Loucy (cell line): Measurements from ENCODE around the gene MYH6.

ENCODE experiments used
- H2AFZ ChIP-seq: fragments of 200-600 bp; sonication (generic); 2 replicates; pipeline ENCODE4 v1.6.0; 2016; ENCODE audit warnings: antibody characterized with exemption, mild to moderate bottlenecking, low read length, moderate library complexity
- H3F3A ChIP-seq: fragments of 200-600 bp; 2 replicates; pipeline ENCODE4 v1.6.0; 2016; ENCODE audit warnings: antibody characterized with exemption, low read depth, mild to moderate bottlenecking
- H3K27me3 ChIP-seq: fragments of 200-600 bp; sonication (generic); 2 replicates; pipeline ENCODE4 v1.6.1; 2014; ENCODE audit warnings: low read length, mild to moderate bottlenecking; ENCODE audit not compliant: insufficient read depth, poor library complexity, severe bottlenecking
- H3K36me3 ChIP-seq: fragments of 200-600 bp; sonication (generic); 2 replicates; pipeline ENCODE4 v1.6.1; 2016; ENCODE audit warnings: low read length; ENCODE audit not compliant: insufficient read depth
- H3K4me1 ChIP-seq: fragments of 200-600 bp; sonication (generic); 2 replicates; pipeline ENCODE4 v1.5.1; 2014; ENCODE audit warnings: low read length, mild to moderate bottlenecking; ENCODE audit not compliant: insufficient read depth, poor library complexity, severe bottlenecking
- H3K4me2 ChIP-seq: fragments of 200-600 bp; sonication (generic); 2 replicates; pipeline ENCODE4 v1.6.0; 2014; ENCODE audit warnings: antibody characterized with exemption, low read length, low read depth, mild to moderate bottlenecking; ENCODE audit not compliant: poor library complexity, severe bottlenecking
- H3K4me3 ChIP-seq: fragments of 200-600 bp; sonication (generic); 2 replicates; pipeline ENCODE4 v1.5.1; 2014; ENCODE audit warnings: low read length, mild to moderate bottlenecking, mixed read lengths; ENCODE audit not compliant: poor library complexity, severe bottlenecking
- H3K79me2 ChIP-seq: fragments of 200-600 bp; sonication (generic); 2 replicates; pipeline ENCODE4 v1.6.1; 2014; ENCODE audit warnings: low read length; ENCODE audit not compliant: insufficient read depth
- H3K9ac ChIP-seq: fragments of 200-600 bp; sonication (generic); 2 replicates; pipeline ENCODE4 v1.6.0; 2014; ENCODE audit warnings: mild to moderate bottlenecking, low read depth, low read length, moderate library complexity; ENCODE audit not compliant: poor library complexity, severe bottlenecking
- H3K9me2 ChIP-seq: fragments of 200-600 bp; sonication (generic); replicated peaks from 2 replicates; pipeline ENCODE4 v1.6.1; 2016; ENCODE audit warnings: low read depth, low read length, mixed read lengths
- H3K9me3 ChIP-seq: fragments of 200-600 bp; sonication (generic); 2 replicates; pipeline ENCODE4 v1.6.1; 2014; ENCODE audit warnings: mild to moderate bottlenecking, antibody characterized with exemption, low read length, low read depth; ENCODE audit not compliant: insufficient read depth
- H4K20me1 ChIP-seq: fragments of 200-600 bp; sonication (generic); 2 replicates; pipeline ENCODE4 v1.6.0; 2014; ENCODE audit warnings: antibody characterized with exemption, low read length, mild to moderate bottlenecking; ENCODE audit not compliant: insufficient read depth, poor library complexity, severe bottlenecking
- EZH2phosphoT487 ChIP-seq: fragments of 200-600 bp; IDR thresholded peaks from 2 replicates; pipeline ENCODE4 v1.6.1; 2018; ENCODE audit warnings: antibody characterized with exemption, mild to moderate bottlenecking, moderate library complexity, borderline replicate concordance
- TF ChIP-seq, protein P1 (sequence below): fragments of 200-600 bp; sonication (generic); conservative IDR thresholded peaks from 2 replicates; pipeline ENCODE4 v1.5.1; 2014; ENCODE audit warnings: mild to moderate bottlenecking, antibody characterized with exemption, low read length

Gene MYH6

DNA sequence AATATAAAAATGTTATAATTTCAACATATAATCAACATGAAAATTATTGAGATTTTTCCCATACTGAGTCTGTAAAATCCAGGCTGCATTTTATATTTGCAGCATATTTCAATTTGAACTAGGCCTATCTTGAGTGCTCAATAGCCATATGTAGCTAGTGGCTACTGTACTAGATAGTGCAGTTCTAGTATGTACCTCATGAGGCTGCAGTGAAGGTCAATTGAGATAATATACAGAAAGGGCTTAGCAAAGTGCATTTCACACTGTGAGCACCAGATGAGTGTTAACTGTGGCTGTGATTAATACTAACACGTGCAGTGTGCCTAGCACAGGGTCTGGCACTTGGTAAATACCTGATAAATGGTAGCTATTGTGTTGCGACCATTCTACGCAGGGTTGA, 50.0 kb downstream of the MYH6 start:
- no peak overlapping the region for H3K9ac ChIP-seq
- H3K4me1 ChIP-seq, result no peaks in the 10 kb centered on the region
- H3K36me3 ChIP-seq, result no peaks in the 10 kb centered on the region
- H2AFZ ChIP-seq, result no peak overlapping the region
- H3K4me2 ChIP-seq, result no peak overlapping the region
- H3K79me2 ChIP-seq, result no peaks in the 10 kb centered on the region
- H4K20me1 ChIP-seq, result no peaks in the 10 kb centered on the region
- H3K27me3 ChIP-seq, result peaks cover under 1% of the 10 kb centered on the region
- H3K9me2 ChIP-seq, result no peaks in the 10 kb centered on the region
- no peaks in the 10 kb centered on the region for H3K9me3 ChIP-seq
- H3K4me3 ChIP-seq, result no peak overlapping the region
- TF ChIP-seq, protein P1, sequence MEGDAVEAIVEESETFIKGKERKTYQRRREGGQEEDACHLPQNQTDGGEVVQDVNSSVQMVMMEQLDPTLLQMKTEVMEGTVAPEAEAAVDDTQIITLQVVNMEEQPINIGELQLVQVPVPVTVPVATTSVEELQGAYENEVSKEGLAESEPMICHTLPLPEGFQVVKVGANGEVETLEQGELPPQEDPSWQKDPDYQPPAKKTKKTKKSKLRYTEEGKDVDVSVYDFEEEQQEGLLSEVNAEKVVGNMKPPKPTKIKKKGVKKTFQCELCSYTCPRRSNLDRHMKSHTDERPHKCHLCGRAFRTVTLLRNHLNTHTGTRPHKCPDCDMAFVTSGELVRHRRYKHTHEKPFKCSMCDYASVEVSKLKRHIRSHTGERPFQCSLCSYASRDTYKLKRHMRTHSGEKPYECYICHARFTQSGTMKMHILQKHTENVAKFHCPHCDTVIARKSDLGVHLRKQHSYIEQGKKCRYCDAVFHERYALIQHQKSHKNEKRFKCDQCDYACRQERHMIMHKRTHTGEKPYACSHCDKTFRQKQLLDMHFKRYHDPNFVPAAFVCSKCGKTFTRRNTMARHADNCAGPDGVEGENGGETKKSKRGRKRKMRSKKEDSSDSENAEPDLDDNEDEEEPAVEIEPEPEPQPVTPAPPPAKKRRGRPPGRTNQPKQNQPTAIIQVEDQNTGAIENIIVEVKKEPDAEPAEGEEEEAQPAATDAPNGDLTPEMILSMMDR, result no peak
- TF ChIP-seq EZH2phosphoT487, result no peak
- H3F3A ChIP-seq, result no peaks in the 10 kb centered on the region

DNA sequence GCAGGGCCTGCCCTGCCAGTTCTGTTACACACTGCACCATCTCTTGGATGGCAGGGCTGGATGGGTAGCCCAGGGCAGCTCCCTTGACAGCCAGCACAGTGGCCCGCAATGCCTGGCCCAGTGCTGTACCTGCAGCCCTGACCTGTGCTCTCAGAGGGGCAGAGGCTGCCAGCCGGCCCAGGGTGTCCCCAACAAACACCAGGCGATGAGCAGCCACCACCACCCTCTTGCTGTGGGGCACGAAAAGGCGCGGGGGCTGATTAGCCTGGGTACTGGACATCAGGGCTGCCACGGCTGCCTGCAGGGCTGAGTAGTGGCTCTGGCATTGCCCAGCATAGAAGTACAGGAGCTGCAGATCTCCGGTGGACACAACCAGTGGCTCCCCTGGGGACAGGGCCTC, 50.8 kb downstream of the MYH6 start:
- Histone ChIP-seq H2AFZ (no peak overlapping the region), H4K20me1 (no peaks in the 10 kb centered on the region)
- TF ChIP-seq, protein P1, result no peak
- no peak for TF ChIP-seq EZH2phosphoT487

DNA sequence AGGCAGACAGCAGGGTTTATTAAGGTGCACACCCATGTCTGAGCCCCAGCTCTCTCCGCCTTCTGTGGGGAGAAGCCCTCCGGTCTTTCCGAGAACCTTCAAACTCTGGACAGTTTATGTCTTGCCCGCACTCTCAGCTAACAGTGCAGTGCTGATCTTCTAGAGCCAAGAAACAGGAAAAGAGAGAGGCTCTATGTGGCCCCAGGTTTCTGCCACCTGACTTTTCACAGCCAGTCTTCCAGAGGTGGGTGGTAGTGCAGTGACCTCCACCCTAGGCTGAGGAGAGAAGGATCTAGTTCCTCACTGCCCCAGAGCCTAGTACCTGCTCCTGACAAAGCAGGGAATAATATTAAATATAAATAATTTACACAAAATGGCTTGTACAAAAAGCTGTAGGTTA, 51.4 kb downstream of the MYH6 start:
- H3K36me3 ChIP-seq, result no peaks in the 10 kb centered on the region
- H2AFZ ChIP-seq, result no peak overlapping the region
- H3K27me3 ChIP-seq, result peaks cover 12% of the 10 kb centered on the region
- H3K4me2 ChIP-seq, result no peak overlapping the region
- no peaks in the 10 kb centered on the region for H3K9me3 ChIP-seq
- TF ChIP-seq EZH2phosphoT487, result no peak
- TF ChIP-seq, protein P1, result no peak
- no peaks in the 10 kb centered on the region for H4K20me1 ChIP-seq
- no peaks in the 10 kb centered on the region for H3K9me2 ChIP-seq
- H3K9ac ChIP-seq, result no peak overlapping the region
- H3K79me2 ChIP-seq, result no peaks in the 10 kb centered on the region
- H3K4me1 ChIP-seq, result no peaks in the 10 kb centered on the region
- H3K4me3 ChIP-seq, result no peak overlapping the region
- no peaks in the 10 kb centered on the region for H3F3A ChIP-seq

More for the DNA sequence above, 50.8 kb downstream of the MYH6 start:
- Histone ChIP-seq H3K4me1 (no peaks in the 10 kb centered on the region), H3K9me2 (no peaks in the 10 kb centered on the region), H3K9ac (no peak overlapping the region), H3K4me3 (no peak overlapping the region), H3K27me3 (peaks cover 8% of the 10 kb centered on the region), H3K36me3 (no peaks in the 10 kb centered on the region), H3F3A (no peaks in the 10 kb centered on the region), H3K79me2 (no peaks in the 10 kb centered on the region), H3K9me3 (no peaks in the 10 kb centered on the region), H3K4me2 (no peak overlapping the region)
